ENCODE measurements around the gene GPR63.

The GPR63 gene

DNA sequence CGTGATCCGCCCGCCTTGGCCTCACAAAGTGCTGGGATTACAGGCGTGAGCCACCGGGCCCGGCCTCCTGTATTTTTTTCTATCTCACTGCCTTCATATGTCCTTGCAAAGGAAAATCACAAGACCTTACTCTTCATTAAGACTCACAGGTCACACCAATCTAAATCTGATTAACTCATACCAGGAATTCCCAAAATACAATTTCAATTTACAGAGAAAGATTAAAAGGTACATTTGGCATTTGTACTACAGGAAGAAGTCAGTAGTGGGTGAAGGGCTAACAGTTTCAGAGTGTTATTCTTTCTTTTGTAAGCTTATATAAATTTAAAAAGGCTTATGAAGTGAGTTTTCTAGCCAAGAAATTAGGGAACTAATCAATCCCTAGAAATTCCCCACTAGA lies 87.4 kb downstream of the GPR63 start:
- DNase-seq: no peak
